Measurements from ENCODE around the gene ZSCAN20. TPM values are rescaled to one million over a fixed set of nuclear protein-coding genes. Genes with fewer than 3 reads are reported as not detected.

The ZSCAN20 gene
- total RNA-seq, 2 donors from 2014 or later: 4.9 to 6.2 TPM

Other genes starting within 250 kb of the ZSCAN20 start
- 1 to 10 TPM; 6.7 to 7.5 TPM for gene ZNF362, start 216.2 kb upstream of the ZSCAN20 start, total RNA-seq
- gene A3GALT2, start 151.5 kb upstream of the ZSCAN20 start, total RNA-seq: not detected
- gene PHC2, start 41.5 kb upstream of the ZSCAN20 start, total RNA-seq: 10 to 100 TPM; 14.2 to 27.4 TPM

Data from natural killer cell treated with Interleukin-12 subunit alpha and Interleukin-12 subunit beta and Interleukin-15 and Interleukin-18, amount 100 ng/mL, for 72 hours (primary cell).